Astrocyte (in vitro differentiated cells and primary cell): Measurements from ENCODE around the gene EYS.

Source experiments
- EZH2 ChIP-seq: IDR thresholded peaks from 2 replicates; pipeline ENCODE4 v1.6.1; 2012; ENCODE audit warnings: mild to moderate bottlenecking, low read length, inconsistent platforms; ENCODE audit not compliant: insufficient read depth
- TF ChIP-seq, protein P1 (sequence below): IDR thresholded peaks from 2 replicates; pipeline ENCODE4 v1.5.1; 2011; ENCODE audit warnings: low read depth, mild to moderate bottlenecking, inconsistent platforms, low read length, moderate library complexity; ENCODE audit not compliant: insufficient read depth

DNA sequence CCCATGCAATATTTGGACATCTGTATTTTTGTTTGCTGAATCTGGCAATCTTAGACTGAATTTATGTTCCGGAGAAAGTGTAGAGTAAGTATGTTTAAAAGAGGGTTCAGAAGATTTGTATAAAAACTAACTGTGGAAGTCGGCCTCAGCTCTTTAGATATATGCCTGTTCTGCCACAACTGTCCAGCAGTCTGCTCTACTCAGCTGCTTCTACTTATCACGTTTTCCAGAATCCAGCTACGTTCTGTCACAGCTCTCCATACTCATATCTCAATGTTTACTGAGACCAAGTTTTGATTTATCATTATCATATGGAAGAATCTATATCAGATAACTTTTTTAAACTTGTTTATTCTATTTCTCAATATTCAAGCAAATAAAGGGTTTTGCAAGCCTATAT lies 721.3 kb downstream of the EYS start:
- TF ChIP-seq, protein P1, sequence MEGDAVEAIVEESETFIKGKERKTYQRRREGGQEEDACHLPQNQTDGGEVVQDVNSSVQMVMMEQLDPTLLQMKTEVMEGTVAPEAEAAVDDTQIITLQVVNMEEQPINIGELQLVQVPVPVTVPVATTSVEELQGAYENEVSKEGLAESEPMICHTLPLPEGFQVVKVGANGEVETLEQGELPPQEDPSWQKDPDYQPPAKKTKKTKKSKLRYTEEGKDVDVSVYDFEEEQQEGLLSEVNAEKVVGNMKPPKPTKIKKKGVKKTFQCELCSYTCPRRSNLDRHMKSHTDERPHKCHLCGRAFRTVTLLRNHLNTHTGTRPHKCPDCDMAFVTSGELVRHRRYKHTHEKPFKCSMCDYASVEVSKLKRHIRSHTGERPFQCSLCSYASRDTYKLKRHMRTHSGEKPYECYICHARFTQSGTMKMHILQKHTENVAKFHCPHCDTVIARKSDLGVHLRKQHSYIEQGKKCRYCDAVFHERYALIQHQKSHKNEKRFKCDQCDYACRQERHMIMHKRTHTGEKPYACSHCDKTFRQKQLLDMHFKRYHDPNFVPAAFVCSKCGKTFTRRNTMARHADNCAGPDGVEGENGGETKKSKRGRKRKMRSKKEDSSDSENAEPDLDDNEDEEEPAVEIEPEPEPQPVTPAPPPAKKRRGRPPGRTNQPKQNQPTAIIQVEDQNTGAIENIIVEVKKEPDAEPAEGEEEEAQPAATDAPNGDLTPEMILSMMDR: no peak
- TF ChIP-seq EZH2: no peak
